Hippocampal formation (tissue), 2 donors: ENCODE measurements around the gene KCTD19.

Source experiments
- DNase-seq, 2 donors: peaks; one replicate each; lab custom pipeline; 2025; lab: John Stamatoyannopoulos, UW

Gene KCTD19

DNA sequence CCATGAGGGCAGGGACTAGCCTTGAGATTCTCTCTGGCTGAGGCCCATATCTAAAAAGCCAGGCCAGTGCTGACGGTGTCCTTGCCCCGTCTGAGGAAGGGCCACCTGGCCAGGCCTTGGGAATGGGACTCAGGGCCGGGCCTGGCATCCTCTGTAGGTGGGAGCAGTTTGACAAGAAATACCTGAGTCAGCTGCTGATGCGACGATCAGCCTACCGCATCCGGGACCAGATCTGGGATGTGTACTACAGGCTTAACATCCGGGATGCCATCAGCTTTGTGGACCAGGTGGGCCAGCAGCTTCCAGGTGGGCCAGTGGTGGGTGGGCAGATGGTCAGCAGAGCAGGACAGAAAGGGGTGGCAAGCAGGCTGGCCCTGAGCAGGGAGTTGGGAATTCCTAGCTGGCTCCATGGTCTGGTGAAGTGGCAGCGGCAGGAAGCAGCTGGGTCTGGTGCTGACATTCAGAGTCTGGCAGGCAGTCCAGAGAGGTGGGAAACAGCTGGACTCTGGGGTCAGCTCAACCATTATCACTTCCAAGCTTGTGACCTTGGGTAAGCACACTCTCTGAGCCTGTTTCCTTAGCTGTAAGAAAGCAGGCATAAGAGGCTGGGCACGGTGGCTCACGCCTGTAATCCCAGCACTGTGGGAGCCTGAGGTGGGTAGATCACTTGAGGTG, 68.2 kb downstream of the KCTD19 start:
- no peak for DNase-seq

DNA sequence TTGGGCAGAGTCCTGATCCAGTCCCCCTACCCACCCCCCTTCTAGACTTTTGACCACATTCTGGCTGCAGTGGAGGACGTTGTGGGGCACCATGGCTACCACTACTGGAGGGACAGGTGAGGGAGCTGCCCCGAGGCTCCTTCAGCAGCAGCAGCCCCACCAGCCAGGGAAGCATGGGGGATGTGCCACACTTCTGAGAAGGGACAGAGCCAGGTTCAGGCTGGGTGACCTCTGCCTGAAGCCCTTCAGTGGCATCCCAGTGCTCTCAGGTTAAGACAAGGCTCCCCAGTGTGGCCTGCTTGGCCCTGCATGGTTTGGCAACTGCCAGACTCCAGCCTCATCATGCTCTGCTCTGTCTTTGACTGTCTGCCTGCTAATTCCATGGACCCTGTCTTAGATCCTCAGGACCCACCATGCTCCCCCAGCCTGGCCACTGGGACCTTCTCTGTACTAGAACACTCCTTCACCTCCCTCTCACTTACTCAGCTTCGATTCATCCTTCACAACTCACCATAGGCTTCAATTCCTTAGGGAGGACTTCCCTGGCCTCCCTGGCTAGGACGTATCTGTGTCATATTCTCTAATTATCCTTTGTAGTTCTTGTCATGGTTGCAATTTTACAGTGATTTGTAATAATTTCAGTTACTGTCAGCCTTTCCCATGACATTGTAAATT, 68.9 kb downstream of the KCTD19 start:
- no peak for DNase-seq

DNA sequence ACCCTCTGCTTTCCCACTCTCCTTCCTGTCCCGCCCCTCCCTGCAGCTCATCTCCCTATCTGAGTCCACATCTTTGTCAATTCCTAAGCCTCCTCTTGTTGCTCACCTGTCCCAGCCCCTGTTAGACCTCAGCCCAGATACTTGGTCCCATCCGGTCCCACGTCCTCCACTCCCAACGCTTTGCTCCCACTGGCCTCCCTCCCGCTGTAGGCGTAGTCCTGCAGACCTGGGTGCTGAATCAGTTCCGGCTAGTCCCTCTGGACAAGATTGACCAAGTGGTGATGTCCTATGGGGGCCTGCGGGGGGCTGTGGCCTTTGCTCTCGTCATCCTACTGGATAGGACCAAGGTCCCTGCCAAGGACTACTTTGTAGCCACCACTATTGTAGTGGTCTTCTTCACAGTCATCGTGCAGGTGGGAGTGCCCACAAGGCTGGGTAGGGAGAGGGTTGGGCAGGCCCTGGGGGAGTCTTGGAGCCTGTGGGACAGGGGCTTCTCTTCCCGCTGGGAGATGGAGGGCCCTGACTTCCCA, 69.8 kb downstream of the KCTD19 start:
- no peak for DNase-seq

DNA sequence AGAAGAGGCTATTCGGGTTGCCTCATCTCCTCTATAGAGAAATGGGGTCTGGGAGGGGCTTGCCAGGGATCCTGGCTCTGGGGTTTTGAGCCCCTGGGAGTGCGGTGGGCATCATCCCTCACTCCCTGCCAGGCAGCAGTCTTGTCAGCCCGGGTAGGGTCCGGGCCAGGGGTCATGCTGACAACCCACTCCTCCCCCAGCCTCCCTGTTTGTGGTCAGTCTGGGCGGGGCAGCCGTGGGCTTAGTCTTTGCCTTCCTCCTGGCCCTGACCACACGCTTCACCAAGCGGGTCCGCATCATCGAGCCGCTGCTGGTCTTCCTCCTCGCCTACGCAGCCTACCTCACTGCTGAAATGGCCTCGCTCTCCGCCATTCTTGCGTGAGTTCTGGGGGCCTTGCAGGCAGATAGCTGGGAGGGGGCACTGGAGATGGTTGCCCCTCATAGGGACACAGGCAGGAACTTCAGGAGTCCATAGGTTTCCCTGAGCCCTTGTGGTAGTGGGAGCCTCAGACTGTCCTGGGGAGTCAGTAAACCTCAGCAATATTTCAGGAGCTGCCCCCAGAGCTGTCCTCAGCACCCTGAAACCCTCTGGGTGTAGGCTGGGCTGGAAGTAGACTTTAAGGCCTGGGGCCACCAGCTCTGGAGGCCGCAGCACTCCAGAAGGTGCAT, 70.9 kb downstream of the KCTD19 start:
- no peak for DNase-seq

DNA sequence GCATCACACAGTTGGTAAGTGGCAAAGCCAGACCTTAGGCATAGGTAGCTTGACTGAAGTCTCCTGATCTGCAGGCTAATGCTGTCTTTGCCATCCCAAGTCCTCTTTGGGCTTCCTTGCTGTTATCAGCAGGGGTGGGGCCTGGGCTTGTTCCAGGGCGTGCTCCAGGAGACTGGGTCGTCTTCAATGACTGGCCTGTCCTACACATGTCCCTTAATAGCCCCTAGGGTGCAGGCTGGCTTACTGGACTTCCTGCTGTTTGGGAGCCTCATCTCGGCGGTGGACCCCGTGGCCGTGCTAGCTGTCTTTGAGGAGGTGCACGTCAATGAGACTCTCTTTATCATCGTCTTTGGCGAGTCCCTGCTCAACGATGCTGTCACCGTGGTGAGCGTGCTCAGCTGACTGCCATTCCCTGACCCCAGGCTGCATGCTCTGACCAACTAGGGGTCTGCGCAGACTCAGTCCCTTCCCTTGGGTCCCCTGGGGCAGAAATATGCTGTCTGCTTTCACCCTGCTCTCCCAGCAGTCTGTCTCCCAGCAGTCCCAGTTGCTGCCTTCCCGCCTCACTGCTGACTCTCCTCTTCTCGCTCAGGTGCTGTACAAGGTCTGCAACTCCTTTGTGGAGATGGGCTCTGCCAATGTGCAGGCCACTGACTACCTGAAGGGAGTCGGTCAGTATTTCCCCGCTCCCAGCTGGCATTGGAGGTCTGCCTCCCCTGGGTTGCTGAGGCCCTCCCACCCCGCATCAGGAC, 71.6 kb downstream of the KCTD19 start:
- DNase-seq: no peak

DNA sequence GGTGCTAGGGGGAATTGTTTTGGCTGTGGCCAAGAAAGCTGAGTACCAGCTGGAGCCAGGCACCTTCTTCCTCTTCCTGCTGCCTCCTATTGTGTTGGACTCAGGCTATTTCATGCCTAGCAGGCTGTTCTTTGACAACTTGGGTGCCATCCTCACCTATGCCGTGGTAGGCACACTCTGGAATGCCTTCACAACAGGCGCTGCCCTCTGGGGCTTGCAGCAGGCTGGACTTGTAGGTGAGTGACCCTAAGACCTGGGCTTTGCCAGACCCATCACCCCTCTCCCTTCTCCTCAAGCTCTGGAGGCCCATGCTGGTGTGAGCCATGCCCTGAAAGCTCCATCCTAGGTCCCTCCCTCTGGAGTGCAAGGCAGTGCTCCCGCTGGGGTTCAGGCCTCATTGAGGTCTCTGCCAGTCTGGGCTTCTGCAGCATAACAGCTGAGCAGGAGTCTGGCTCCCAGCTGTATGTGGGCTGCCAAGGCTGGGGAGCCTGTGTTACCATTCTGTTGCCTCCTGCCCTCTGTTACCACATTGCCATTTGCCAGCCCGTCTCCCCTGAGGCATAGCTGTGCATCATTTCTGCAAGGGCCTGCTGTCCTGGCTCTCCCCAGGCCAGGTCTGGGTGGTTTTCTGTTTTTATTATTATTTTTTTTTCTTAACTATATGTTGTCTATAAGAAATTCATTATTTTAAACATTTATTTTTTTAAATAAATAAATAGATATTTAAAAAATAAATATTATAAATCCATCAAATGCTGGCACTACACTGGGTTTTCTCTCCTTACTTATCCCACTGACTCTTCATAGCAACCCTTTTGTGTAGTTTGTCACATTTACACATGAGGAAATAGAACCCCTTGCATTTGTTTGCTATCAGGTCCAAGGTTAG, 73.7 kb downstream of the KCTD19 start:
- no peak for DNase-seq

DNA sequence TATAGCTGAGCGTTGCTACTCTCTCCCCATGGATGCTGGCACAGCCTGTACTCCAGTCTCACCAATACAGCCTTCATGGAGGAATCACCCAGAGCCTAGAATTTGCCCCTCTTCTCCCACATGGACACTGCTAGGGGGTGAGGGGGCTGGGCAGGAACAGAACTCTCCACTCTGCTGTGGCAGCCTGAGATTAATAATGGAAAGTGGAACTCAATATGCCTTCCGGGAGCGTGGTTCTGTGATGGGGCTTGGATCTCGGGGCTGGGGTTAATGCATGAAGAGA, 76.6 kb downstream of the KCTD19 start:
- DNase-seq: no peak

DNA sequence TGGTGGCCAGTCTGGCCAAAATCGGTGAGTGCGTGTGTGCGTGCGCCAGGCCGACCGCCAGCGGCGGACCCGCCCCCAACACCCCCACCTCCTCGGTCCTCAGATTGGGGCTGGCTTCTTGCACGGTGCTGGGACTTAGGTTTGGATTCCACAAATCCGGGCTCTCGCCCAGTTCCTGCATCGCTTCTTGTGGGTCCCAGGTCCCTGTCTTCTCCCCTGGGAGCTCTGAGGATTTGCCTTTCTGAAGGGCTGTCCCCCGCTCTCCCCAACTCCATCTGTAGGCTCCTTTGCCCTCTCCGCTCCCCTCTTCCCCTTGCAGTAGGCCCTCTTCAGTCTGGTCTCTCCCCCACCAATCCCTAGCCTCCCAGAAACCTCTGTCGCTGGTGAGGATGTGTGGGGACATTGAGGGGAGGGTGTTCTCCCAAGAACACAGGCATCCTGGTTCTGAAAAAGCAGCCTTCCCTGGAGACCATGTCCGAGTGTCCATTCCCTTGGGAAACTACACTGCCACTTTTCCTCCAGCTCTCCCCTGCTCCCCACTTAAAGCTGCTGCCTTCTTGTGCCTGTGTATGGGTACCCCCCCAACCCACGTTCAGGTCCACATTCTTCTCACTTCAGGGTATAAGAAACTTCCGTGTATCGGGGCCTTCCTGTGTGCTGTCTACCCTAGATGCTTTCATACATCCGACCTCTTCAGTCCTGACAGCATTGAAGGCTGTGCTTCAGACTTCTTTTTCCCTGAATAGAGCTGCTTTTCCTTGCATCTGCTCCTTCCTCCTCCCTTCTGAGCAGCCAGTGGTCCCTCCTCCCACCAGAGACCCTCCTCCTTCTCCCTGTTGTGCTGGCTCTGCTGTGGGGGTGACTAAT, 77.1 kb downstream of the KCTD19 start:
- DNase-seq: no peak

DNA sequence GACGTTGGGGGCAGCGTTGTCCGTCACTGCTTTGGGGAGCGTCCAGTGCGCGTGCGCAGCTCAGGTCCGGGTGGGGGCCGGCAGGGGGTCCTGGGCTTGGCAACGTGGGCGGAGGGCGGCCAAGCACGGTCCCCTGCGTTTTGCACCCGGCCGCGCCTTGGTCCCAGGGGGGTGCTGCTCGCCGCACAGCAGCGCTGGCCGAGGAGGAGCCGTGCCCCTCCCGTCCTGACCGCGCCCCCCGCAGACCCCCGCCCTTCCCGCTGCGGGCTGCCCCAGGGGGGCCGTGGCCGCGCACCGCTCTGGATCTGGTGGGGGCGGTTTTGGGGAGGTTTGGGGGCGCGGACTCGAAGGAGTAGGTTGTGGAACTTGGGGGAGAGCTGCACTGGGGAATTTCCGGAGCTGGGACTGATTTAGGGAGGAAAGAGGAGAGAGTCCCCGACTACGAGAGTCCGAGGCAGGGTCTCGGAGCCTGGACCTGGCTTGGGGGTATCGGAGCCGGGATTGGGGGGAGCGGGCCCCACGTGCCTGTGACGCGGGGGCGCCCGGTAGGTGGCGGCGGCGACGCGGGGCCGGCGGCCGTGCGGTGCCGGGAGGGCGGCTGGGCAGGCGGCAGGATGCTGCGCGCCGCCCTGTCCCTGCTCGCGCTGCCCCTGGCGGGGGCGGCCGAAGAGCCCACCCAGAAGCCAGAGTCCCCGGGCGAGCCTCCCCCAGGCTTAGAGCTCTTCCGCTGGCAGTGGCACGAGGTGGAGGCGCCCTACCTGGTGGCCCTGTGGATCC, 78.0 kb downstream of the KCTD19 start, which contains the start of gene SLC9A5:
Gene SLC9A5, plus strand, starts transcription at position 579 of the 777 bp plus-strand sequence. Its CDS starts 36 bp downstream, at position 615.
- no peak for DNase-seq

DNA sequence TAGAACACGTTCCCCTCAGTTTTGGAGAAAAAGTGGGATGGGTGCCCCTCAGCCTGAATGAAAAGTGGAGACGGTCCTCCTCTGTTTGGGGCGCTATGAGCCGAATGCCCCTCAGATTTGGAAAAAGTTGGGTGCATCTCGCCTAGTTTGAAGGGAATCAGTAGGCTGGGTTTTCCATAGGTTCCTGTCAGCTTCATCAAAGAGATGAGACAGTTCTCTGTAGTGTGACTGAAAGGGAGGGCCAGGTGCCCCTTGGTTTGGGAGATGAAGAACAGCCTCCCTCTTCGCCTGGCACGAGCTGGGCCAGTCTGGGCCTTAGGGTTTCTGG, 78.5 kb downstream of the KCTD19 start:
- no peak for DNase-seq

DNA sequence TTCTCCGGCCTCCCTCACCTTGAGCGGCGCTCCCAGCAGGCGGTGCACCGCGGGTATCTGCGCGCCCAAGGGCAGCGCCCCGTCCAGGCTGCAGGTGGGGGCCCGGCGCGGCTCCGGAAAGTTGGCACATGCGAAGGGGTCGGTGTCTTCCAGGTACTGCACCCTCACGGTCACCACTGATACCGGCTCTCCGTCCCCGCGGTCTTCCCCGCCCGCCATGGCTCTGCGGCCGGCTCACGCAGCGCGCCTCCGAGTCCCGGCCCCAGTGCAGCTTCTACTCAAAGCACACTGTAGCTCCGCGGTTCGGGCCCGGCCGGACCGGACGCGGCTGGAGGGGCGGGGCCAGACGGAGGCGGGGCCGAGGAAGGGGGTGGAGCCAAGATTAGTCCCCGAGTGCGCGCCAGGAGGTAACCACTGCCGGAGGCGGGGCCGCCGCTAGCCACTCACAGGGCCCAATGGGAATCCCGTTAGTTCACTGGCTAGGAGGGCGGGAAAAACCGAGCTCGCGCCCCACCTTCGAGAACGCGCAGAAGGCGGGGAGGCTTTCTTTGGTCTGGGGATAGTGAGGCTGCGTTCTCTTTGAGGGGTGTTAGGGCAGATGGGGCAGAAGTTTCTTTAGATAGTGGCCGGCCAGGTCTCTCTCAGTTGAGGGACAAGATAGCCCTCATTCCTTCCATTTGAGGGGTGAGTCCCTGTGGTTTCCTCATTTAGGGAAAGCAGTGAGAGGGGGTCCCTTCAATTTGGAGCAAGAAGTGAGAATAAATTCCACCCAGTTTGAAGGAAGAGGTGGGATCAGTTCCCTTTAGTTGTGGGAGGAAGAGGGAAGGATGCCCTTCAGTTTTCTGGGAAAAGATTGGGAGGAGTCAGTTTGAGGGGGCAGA, 79.1 kb downstream of the KCTD19 start, which contains the start of gene FHOD1:
Gene FHOD1, minus strand, starts transcription at position 290 of the 881 bp plus-strand sequence. Its CDS starts 71 bp downstream, at position 219.
- peak; percentile 82 to 87 for DNase-seq

DNA sequence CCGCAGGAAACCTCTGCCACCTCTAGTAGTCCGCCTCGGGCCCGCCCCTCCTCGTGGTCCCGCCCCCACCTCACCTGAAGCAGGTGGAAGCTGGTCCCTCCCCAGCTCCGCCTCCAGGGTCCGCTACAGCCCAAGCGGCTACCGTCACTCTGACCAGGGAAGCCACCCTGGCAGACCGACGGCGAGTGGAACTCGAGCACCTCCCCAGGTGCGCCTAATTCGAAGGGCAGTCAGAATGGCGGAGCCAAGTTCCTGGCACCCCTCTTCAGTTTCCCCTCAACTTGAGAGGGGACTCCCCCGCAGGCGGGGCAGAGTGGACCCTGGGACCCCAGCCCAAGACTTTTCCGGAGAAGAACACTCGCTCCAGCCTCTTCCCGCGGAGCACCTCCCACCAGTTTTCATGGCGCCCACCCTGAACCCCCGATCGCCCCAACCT, 79.8 kb downstream of the KCTD19 start:
- DNase-seq: no peak

DNA sequence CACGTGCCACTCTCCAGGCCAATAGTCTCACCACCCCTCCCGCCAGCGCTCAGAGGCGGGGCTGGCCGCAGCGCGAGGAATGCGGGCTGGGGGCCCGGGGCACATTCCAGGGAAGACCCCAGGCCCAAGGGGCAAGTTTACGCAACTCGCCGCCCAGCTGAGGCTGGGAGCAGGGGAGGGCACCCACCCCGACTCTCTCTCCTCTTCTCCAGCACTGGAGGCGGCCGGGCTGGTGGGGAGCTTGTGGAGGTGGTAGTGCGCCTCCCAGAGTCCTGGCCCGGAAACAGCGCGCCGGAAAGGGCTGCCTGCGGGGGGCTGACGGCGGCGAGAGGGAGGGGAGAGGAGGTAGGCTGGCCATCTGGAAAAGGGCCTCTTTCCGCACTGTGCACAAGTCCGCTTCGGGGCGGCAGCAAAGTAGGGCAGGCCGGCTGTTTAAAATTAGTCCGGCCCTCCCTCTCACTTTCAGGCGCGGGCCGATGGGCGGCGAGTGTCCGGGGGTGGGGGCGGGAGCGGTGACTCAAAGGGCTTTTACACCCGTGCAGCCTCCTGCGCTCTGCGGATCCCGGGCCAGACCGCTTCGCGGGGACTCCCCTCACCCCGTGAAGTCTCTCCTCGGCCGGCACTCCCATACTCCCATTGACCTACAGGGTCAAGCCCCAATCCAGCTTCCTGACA, 80.3 kb downstream of the KCTD19 start:
- DNase-seq: peak in 1 of 2 donors; percentile 45

DNA sequence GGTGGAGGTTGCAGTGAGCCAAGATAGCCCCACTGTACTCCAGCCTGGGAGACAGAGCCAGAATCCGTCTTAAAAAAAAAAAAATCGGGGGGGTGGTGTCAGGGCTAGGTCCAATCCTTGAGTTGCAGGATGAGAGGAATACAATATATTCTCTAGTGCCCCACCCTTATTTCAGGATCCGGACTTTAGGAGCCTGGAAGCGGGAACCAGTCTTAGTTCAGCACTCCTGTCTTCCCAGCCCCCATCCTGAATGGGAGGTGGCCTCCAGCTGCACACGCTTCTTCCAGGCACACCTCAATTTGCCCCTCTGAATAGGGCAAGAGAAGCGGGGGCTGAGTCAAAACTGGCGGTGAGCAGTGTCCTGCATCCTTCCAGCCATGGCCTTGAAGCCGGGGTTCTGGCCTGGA, 80.9 kb downstream of the KCTD19 start:
- DNase-seq: no peak

DNA sequence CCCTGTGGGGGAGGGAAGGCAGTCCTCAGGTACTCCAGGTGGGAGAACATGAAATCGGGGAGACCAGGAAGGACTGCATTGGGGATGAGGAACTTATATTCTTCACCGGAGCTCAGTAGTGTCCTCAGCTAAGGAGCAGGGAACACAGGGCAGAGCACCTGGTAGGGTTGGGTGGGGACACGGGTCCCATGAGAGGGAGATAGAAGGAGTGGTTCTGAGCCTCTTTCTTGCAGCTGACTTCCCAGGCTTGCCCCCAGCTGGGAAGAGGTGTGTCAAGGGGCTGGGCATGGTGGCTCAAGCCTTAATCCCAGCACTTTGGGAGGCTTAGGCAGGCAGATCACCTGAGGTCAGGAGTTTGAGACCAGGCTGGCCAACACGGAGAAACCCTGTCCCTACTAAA, 81.4 kb downstream of the KCTD19 start:
- DNase-seq: no peak

DNA sequence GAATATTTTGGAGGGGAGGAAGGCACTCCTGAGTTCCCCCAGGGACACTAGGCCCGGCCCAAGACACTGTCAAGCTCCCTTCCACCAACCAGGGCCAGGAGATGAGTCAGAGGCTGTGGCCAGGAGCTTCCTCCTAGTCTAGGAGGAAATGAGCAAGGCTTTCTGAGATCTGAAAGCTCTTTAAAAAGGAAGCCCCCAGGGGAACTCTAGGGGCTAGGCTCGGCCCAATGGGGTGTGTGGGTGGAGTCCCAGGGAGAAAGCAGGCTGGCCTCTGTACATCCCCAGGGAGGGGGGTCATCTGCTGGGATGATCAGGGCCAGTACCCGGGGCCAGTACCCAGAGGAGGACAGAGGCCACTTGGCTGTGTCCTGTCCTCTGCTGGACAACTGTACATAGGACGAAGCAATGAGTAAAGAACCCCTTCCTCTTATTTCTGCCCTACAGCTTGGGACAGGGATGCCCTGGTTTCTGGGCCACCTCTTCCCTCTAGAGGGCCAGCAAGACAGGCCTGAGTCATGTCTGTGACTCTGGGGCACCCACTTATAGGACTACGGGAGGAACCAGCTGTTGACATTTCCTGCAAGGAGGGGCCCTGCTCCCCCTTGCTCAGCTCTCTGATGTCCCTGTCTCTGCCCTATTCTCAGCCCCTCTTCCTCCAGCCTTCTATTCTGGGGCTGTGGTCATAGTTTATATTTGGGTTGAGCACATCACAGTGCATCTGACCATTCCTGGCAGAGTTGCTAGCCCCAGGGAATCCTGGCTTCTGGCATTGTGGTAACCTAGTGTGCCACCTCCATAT, 82.0 kb downstream of the KCTD19 start:
- DNase-seq: peak; percentile 22 to 41

DNA sequence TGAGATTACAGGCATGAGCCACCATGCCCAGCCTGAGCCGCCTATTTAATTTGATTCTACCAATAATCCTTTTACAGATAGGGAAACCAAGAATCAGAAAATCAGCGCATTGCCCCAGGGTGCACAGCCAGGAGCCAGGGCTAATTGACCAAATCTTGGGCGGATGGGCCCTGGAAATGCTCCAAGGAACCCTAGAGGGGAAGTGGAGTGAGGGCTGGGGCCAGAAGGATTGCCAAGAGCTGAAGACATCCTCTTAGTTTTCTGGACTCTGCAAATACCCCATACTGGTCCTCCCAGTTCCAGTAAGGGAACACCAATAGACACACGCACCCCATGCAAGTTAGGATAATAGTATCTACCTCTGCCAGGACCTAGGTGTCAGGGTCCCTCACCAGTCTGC, 83.1 kb downstream of the KCTD19 start:
- DNase-seq: no peak
